HG02938 (cell line): ENCODE results near the gene G0S2.

Experiments
- ATAC-seq: cut with Tn5 transposase; IDR thresholded peaks from one replicate; pipeline ENCODE4 v1.9.1; 2021; ENCODE audit warnings: mild to moderate bottlenecking, moderate library complexity; ENCODE audit not compliant: unreplicated experiment

Gene G0S2

GRCh38 chr1:209648346-209648745, 26.9 kb upstream of the G0S2 start:
- ATAC-seq: no peak

GRCh38 chr1:209648931-209649776, 26.1 kb upstream of the G0S2 start:
- ATAC-seq: no peak

- no peak for ATAC-seq
Measured at GRCh38 chr1:209650454-209650853, 24.8 kb upstream of the G0S2 start.

- peak; percentile 47 for ATAC-seq
Measured at GRCh38 chr1:209651138-209651587, 24.0 kb upstream of the G0S2 start.

- ATAC-seq: no peak
Measured at GRCh38 chr1:209652121-209652735, 23.0 kb upstream of the G0S2 start, which contains the start of gene LAMB3. Gene LAMB3, minus strand, starts transcription at chr1:209652425. Its CDS starts 1,481 bp downstream, at chr1:209650944.

- no peak for ATAC-seq
Measured at GRCh38 chr1:209652873-209653401, 22.3 kb upstream of the G0S2 start.

- no peak for ATAC-seq
Measured at GRCh38 chr1:209653915-209654351, 21.3 kb upstream of the G0S2 start.

- no peak for ATAC-seq
Measured at GRCh38 chr1:209655411-209656231, 19.6 kb upstream of the G0S2 start.

- no peak for ATAC-seq
Measured at GRCh38 chr1:209657140-209657879, 17.9 kb upstream of the G0S2 start.

GRCh38 chr1:209657918-209658317, 17.3 kb upstream of the G0S2 start:
- no peak for ATAC-seq

GRCh38 chr1:209659909-209660308, 15.3 kb upstream of the G0S2 start:
- ATAC-seq: peak; percentile 88

GRCh38 chr1:209661071-209661470, 14.1 kb upstream of the G0S2 start:
- no peak for ATAC-seq

GRCh38 chr1:209662879-209663327, 12.3 kb upstream of the G0S2 start:
- no peak for ATAC-seq

GRCh38 chr1:209667103-209667502, 8.1 kb upstream of the G0S2 start:
- ATAC-seq: no peak

- ATAC-seq: no peak
Measured at GRCh38 chr1:209667708-209668107, 7.5 kb upstream of the G0S2 start.

- ATAC-seq: no peak
Measured at GRCh38 chr1:209670441-209671082, 4.7 kb upstream of the G0S2 start.

- ATAC-seq: peak; percentile 91
Measured at GRCh38 chr1:209672705-209673630, 2.2 kb upstream of the G0S2 start.

- ATAC-seq: no peak
Measured at GRCh38 chr1:209673631-209674417, 1.4 kb upstream of the G0S2 start.
